NCI-H526 (cell line): ENCODE data around the gene SRPK2.
"Not testable (repeated sequence)": the region's sequence is repeated elsewhere in the genome, so short reads cannot be mapped to it uniquely, and the experiment has no call there.

Experiments used
- DNase-seq, 2 experiments: peaks; one replicate each; lab custom pipeline; 2025; lab: John Stamatoyannopoulos, UW

Gene SRPK2

DNA sequence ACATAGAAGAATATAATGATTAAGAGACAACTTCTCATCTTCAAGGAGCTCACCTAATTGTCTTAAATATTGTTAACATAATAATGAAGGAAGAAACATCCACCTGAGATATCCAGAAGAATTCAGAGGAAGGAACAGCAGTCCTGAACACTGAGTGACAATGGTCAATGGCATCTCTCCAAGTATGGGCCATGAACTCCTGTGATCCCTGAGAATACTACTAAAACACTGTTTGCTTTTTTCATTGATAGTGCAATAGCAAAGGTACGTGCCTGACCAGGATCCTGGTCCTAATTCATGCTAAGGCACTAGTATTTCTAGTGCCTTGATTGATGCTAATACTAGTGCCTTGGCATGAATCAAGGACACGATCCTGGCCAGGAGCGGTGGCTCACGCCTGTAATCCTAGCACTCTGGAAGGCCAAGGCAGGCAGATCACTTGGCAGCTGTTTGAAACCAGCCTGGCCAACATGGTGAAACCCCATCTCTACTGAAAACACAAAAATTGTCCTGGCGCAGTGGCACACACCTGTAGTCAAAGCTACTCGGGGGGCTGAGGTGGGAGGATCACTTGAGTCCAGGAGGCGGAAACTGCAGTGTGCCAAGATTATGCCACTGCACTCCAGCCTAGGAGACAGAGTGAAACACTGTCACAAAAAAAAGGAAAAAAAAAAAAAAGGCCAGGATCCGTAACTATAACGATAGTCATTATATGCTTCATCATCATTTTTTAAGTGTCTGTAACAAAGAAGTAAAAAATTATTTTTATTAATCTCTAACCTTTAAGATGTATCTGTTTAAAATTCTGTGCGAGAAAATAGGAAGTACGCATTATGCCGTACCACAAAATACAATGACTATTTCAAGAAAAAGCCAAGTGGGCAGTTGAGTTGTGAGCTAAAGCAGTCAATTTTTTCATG, 49.1 kb downstream of the SRPK2 start:
- no peak for DNase-seq

DNA sequence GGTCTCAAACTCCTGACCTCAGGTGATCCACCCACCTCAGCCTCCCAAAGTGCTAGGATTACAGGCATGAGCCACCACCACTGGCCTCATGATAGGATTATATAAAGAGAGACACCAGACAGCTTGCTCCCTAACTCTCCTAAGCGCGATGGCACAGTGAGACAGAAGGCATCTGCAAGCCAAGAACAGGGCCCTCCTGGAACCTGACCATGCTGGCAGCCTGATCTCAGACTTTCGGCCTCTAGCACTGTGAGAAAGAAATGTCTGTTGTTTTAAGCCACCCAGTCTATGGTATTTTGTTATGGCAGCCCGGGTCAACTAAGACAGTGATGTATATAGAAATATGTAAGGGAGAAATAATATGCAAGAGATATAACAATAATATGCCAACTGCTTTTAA, 51.2 kb downstream of the SRPK2 start:
- peak in 1 of 2 experiments; percentile 15 for DNase-seq

DNA sequence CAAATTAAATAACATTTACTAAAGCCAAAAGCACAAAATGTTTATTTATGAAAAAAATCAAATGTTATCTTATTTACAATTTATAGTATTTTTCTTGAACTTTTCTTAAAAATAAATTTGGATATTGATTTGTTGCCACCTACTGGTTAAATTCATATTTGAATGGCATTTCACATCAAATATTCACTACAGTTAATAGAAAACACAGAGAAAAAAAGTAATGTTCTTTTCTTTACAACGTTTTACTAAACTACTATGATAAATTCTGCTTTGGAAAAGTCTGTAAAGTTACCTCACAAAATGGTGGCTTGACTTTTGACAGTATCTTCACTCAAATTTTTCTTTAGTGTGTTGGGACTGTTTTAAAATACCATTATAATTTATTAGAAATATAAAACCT, 52.7 kb downstream of the SRPK2 start:
- DNase-seq, result peak in 1 of 2 experiments; percentile 23

DNA sequence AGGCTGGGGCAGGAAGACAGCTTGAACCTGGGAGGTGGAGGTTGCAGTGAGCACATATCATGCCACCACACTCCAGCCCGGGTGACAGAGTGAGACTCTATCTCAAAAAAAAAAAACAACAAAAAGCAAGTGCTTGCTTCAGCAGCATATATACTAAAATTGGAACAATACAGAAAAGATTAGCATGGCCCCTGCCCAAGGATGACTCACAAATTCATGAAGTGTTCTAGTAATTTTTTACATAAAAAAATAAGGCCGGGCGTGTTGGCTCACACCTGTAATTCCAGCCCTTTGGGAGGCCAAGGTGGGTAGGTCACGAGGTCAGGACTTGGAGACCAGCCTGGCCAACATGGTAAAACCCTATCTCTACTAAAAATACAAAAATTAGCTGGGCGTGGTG, 56.1 kb downstream of the SRPK2 start:
- not testable (repeated sequence) for DNase-seq

DNA sequence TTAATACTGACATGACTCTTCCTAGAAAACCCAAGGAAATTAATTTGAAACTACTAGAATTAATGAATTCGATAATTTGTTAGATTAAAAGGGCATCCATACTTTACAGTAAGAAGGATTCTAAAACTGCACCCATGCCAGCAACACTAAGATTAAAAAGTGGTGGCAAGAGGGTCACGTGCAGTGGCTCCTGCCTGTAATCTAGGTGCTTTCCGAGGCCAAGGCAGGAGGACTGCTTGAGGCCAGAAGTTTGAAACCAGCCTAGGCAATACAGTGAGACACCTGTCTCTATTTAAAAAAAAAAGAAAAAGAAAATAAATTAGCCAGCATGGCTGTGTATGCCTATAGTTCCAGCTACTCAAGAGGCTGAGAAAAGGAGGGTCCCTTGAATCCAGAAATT, 58.2 kb downstream of the SRPK2 start:
- DNase-seq, result no peak

DNA sequence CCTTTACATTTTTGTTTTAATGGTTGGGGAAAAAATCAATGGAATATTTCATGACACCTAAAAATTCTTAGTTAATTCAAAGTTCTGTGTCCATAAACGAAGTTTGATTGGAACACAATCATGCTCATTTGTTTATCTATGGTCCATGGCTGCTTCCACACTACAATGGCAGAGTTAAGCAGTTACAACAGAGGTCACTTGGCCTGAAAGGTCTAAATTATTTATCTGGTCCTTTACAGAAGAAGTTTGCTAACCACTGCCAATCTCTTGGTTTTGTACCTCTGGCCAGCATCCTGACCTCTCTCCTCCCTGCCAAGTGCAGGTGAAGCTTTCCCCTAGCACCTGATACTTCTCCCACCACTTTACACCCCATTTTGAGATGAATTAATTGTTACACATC, 61.5 kb downstream of the SRPK2 start:
- no peak for DNase-seq

DNA sequence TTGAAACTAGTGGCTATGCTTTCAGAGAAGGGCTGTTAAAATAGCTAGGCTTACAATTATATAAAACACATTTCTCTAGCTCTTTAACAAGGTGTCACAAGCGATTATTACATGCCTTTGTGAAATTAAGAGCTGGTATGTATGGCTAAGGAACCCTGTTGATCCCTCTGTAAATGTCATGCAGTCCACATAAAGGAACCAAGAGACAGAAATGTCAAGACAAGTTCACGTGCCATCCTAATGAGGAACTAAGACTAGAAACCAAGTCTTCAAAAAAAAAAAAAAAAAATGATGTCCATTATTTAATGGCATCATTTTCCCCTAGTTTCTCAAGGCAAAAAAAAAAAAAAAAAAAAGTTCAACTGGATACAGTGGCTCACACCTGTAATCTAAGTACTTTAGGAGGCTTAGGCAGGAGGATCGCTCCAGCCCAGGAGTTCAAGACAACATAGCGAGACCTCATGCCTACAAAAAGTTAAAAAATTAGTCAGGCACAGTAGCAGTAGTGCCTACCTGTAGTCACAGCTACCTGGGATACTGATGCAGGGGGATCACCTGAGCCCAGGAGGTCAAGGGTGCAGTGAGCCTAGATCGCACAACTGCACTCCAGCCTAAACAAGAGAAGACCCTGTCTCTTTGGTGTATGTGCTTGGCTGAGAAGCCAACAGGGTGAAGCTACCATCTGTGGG, 63.4 kb downstream of the SRPK2 start:
- no peak for DNase-seq

DNA sequence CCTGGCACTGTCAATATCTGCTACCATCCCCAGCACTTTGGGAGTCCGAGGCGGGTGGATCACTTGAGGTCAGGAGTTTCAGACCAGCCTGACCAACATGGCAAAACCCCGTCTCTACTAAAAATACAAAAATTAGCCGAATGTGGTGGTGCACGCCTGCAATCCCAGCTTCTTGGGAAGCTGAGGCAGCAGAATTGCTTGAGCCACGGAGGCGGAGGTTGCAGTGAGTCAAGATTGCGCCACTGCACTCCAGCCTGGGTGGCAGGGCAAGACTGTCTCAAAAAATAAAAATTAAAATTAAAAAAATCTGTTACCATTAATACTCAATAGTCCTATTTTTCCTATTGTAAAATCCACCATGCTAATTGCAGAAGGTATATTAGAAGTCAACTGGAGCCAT, 64.1 kb downstream of the SRPK2 start:
- not testable (repeated sequence) for DNase-seq

DNA sequence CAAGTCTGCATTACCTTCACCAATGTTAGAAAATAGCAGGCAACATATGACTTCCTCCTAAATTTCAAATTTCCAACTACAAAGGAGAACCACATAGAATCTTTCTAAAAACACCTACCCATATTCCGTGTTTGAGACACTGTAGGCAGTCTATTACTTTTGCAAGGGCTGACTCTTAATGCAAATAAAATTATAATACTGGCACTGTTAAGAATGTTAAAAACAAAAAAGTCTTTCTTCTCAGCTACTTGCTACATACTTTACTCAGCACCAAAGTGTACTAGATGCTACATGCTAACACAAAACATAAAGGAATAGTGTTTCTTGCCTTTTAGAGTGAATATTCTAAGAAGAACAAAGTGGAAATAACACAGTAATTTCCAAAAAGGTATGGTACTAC, 65.4 kb downstream of the SRPK2 start:
- no peak for DNase-seq

DNA sequence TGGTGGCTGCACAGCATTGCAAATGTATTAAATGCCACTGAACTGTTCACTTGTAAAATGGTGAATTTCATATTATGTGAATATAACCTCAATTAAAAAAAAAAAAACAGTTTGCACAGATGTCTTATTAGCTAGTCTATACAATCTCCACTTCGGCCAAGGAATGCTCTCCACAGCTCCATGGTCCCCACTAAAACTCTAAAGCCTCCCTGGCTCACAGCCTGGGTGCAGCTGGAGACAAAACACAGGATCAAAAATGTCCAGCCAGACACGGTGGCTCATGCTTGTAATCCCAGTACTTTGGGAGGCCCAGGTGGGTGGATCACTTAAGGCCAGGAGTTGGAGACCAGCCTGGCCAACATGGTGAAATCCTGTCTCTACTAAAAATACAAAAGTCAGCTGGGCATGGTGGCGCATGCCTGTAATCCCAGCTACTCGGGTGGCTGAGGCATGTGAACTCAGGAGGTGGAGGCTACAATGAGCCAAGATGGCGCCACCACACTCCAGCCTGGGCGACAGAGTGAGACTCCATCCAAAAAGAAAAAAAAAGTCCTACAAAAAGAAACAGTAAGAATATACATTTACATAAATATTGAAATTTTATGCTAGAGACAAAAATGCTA, 66.0 kb downstream of the SRPK2 start:
- no peak for DNase-seq

DNA sequence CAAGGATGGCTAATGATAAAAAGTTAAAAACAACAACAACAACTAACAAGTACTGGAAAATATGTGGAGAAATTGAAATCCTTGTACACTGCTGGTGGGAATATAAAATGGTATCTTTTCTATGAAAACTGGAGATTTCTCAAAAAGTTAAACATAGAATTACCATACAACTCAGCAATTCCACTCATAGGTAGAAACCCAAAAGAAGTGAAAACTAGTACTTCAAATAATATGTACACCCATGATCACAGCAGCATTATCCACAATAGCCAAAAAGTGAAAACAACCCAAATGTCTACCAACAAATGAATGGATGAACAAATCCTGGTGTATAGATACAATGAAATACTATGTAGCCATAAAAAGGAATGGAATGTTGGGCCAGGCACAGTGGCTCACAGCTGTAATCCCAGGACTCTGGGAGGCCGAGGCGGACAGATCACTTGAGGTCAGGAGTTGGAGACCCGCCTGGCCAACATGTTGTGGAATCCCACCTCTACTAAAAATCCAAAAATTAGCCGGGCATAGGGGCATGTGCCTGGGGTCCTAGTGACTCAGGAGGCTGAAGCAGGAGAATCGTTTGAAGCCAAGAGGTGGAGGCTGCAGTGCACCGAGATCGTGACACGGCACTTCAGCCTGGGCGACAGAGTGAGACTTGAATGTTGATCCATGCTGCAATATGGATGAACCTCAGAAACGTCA, 66.8 kb downstream of the SRPK2 start:
- no peak for DNase-seq

DNA sequence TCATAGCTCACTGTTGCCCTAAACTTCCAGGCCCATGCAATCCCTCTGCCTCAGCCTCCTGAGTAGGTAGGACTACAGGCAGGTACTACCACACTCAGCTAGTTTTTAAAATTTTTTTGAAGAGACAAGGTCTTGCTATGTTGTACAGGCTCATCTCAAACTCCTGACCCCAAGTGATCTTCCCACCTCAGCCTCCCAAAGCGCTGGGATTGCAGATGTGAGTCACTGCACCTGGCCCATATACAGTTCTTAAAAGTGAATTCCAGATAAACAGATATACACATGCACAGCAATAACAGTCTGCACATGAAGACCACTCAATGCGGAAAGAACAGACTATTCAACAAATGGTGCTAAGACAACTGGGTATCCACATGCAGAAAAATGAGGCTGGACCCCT, 67.8 kb downstream of the SRPK2 start:
- DNase-seq, result no peak

DNA sequence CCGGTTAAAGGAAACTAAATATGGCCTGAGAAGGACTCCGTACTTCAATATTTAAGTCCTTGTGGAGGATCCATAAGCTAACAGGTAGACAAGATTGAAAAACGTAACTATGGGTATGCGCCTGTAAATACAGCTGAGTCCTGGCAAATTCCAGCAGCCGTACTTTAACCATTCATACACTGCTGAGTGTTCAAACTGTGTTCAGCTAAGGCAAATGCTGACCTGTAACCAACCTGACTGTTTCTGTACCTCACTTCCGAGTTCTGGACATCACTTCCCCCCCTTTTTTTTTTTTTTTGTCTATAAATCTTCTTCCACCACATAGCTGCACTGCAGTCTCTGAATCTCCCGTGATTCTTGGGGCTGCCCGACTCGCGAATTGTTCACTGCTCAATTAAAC, 69.1 kb downstream of the SRPK2 start:
- DNase-seq, result peak in 1 of 2 experiments; percentile 21

DNA sequence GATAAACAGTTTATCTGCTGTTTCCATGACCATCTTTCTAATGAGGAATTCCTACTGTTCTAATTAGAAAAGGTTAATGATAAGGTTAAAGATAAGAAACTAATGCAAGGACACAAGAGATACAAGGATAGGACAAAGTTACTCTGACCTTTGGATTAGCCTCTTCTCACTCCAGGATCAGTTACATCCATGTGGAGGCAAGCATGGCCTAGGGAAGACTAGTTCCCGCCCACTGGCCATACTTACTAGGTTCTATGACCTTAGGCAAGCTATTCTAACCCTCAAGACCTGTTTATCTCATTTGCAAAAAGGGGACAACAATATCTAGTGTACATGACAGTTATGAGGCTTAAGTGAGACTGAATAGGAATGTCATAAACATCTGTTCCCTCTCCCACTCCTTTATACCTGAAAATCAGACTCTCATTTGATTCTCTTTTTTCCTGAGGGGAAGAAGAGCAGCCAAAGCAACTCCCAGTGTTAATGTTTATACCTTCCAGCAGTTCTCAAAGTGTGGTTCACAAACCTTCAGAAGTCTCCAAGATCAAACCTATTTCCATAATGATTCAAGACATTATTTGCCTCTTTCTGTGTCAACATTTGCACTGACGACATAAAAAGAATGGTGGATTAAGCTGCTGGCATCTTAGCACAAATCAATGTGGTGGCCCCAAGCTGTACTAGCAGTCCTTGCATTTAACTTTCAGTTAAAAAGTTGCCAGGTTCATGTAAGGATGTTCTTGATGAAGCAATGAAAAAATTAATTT, 72.0 kb downstream of the SRPK2 start:
- DNase-seq, result peak in 1 of 2 experiments; percentile 44

DNA sequence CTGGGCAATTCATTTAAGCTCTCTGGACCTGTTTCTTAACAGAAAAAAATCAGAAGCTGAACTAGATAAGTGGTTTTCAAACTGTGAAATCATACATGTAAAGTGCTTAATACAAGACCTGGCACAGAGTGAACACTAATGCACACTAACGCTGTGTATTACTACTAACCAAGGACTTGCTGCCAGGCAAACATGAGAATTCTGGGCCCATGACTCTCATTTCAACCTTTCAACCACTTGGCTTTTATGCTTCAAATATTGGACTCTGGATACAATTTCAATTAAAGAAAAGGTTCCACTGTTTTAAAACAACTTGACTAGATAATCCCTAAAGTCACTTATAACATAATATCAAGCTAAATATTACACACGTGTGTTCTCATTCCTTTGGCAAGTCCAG, 73.4 kb downstream of the SRPK2 start:
- DNase-seq, result no peak

DNA sequence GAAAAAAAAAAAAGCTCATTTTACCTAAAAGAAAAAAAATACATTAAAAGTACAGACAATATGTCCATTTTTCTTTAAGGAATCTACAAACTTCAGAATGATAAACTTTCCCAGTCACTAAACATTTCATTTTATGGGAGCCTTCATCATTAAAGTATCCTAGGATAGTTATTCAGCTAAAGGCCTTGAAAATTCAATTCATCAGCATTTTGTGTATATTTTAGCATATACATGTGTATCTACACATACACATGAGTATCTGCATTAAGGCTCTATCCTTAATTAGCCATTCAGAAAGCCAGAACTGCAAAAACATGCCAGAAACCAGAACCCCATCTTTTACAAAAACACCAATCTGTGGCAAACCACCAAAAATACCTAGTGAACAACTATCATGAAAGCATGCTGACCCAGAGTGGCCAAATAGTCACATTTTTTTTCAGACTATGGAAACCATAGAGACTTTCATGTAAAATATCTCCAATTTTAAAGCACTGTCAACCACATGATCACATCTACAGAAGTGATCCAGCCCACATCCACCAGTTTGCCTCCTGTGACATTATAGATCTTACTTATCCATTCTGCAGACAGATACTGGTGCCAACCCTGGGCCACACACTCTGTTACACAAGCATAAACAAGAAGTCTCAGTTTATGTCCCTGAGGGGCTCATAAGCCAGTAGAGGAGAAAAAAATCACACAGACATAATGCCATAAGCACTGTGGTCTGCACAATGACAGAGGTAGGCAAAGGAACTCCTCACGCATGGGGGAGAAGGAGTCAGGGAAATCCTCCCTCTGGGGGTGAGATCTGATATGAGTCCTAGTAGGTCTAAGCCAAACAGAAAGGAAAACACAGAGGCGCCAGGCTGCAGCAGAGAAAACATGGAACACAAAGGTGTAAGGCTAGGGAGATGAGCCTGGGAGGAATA, 79.2 kb downstream of the SRPK2 start:
- peak in 1 of 2 experiments; percentile 17 for DNase-seq

DNA sequence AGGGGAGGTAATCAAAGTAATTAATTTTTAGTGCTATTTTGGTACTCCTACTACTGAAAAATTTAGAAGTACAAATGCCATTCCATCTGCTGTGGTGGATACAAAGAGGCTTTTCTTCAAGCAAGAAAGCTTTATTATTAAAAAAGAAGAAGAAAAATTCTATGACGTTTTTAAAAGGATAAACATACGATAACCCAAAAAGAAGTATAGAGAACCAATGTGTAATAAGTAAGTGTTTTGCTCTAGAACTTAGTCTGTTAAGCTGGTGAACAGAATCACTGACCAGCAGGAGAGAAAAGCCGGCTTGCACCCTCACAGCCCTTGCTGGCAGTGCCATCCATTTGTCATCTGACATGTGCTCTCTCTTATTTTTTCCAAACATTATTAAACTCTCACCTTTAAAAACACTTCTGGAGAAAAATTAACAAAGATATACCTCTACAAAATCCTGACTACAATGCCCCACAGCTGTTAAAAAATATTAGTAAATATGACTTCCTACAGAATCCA, 81.5 kb downstream of the SRPK2 start:
- no peak for DNase-seq

DNA sequence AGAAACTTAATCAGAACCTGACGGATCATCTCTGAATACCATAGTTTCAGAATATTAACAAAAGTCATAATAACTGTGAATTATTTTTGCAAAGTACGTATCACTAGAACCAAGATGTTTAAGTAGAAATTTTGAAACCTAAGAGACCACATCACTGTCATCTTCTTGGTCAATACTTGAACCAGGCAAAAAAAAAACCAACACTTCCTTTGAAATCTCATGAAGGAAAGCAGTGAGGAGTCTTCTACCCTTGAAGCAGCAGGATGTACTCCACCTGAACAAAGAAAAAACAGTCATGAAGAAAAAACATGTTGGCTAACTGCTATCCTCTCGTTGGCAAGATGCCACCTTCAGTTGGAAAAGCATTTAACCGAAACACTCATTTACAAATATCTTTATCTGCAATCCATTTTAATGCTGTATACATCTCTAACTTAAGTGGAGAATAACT, 82.4 kb downstream of the SRPK2 start:
- peak in 1 of 2 experiments; percentile 15 for DNase-seq

DNA sequence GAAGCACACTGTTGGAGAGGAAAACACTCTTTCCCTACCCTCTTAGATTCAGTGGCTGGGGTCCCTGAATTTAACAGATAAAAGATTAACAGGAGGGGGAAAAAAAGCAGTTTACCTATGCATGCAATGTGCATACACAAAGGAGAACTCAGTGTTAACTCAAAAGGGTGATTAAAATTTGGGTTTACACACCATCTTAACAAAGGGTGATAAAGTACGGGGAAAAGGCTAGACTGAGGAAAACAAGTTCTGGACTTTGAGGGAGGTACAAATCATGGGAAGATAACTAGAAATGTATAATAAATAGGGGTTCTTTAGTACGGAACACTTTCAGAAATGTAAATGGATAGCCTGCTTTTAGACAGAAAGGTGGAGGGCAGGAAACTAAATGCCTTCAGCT, 83.1 kb downstream of the SRPK2 start:
- no peak for DNase-seq
